ENCODE measurements around the gene NUP210.

The NUP210 gene

GRCh38 chr3:13372656-13373055 lies 47.5 kb downstream of the NUP210 start:
- FAIRE-seq, result no peak

- no peak for FAIRE-seq
These were observed 48.0 kb downstream of the NUP210 start for GRCh38 chr3:13372126-13372525.

GRCh38 chr3:13371100-13372075 lies 48.7 kb downstream of the NUP210 start:
- no peak for FAIRE-seq

GRCh38 chr3:13370609-13371008 lies 49.5 kb downstream of the NUP210 start:
- FAIRE-seq, result no peak

- no peak for FAIRE-seq
These were observed 50.1 kb downstream of the NUP210 start for GRCh38 chr3:13370055-13370454.

GRCh38 chr3:13368834-13369233 lies 51.3 kb downstream of the NUP210 start:
- no peak for FAIRE-seq

- FAIRE-seq, result no peak
These were observed 52.4 kb downstream of the NUP210 start for GRCh38 chr3:13367728-13368127.

- no peak for FAIRE-seq
These were observed 54.4 kb downstream of the NUP210 start for GRCh38 chr3:13365390-13366379.

- no peak for FAIRE-seq
These were observed 55.4 kb downstream of the NUP210 start for GRCh38 chr3:13364602-13365271.

- FAIRE-seq, result no peak
These were observed 57.6 kb downstream of the NUP210 start for GRCh38 chr3:13362551-13362950.

GRCh38 chr3:13359916-13360315 lies 60.2 kb downstream of the NUP210 start:
- no peak for FAIRE-seq

- no peak for FAIRE-seq
These were observed 61.5 kb downstream of the NUP210 start for GRCh38 chr3:13358643-13359042.

GRCh38 chr3:13358051-13358450 lies 62.1 kb downstream of the NUP210 start:
- no peak for FAIRE-seq

GRCh38 chr3:13357074-13357473 lies 63.0 kb downstream of the NUP210 start:
- FAIRE-seq, result no peak

- no peak for FAIRE-seq
These were observed 66.1 kb downstream of the NUP210 start for GRCh38 chr3:13353936-13354542.

GRCh38 chr3:13353506-13353905 lies 66.6 kb downstream of the NUP210 start:
- no peak for FAIRE-seq

- FAIRE-seq, result no peak
These were observed 67.4 kb downstream of the NUP210 start for GRCh38 chr3:13352621-13353131.

GRCh38 chr3:13349823-13350222 lies 70.3 kb downstream of the NUP210 start:
- FAIRE-seq, result no peak

GRCh38 chr3:13348661-13349396 lies 71.3 kb downstream of the NUP210 start:
- FAIRE-seq, result no peak

GRCh38 chr3:13348100-13348499 lies 72.0 kb downstream of the NUP210 start:
- no peak for FAIRE-seq

- no peak for FAIRE-seq
These were observed 72.7 kb downstream of the NUP210 start for GRCh38 chr3:13347390-13347950.

All from endometrium (tissue), 2 donors.